Urothelium cell line (cell line): Measurements from ENCODE around the gene AEBP2.
"Not testable (repeated sequence)": the region's sequence is repeated elsewhere in the genome, so short reads cannot be mapped to it uniquely, and the experiment has no call there.

Source experiments
- DNase-seq: peaks from one replicate; pipeline ENCODE4 v3.0.0; 2011; ENCODE audit warnings: low spot score, mixed read lengths
- FAIRE-seq: peaks from 2 replicates; lab custom pipeline; 2011; peaks lifted over from hg19 to GRCh38; lab: Jason Lieb, UNC

AEBP2 gene

GRCh38 chr12:19439059-19440018 is at the start of gene AEBP2:
Gene AEBP2, plus strand, starts transcription at chr12:19439492. Its CDS starts 208 bp downstream, at chr12:19439700.
- FAIRE-seq, result peak; percentile 81

GRCh38 chr12:19390051-19390598 is 49.2 kb upstream of the AEBP2 start:
- FAIRE-seq (no peak), DNase-seq (no peak)

More at GRCh38 chr12:19439059-19440018, at the start of gene AEBP2:
- DNase-seq, result peak; percentile 97

GRCh38 chr12:19392644-19393043 is 46.6 kb upstream of the AEBP2 start:
- not testable (repeated sequence) for DNase-seq, FAIRE-seq

- FAIRE-seq (no peak), DNase-seq (no peak)
Measured at GRCh38 chr12:19394385-19394784, 44.9 kb upstream of the AEBP2 start.

- FAIRE-seq (no peak), DNase-seq (no peak)
Measured at GRCh38 chr12:19397534-19397933, 41.8 kb upstream of the AEBP2 start.

- FAIRE-seq, result no peak
Measured at GRCh38 chr12:19398376-19399363, 40.6 kb upstream of the AEBP2 start.

GRCh38 chr12:19400649-19401285 is 38.5 kb upstream of the AEBP2 start:
- peak; percentile 78 for FAIRE-seq
- not testable (repeated sequence) for DNase-seq

More at GRCh38 chr12:19398376-19399363, 40.6 kb upstream of the AEBP2 start:
- DNase-seq, result no peak

GRCh38 chr12:19402211-19402610 is 37.1 kb upstream of the AEBP2 start:
- no peak for FAIRE-seq

GRCh38 chr12:19402743-19403431 is 36.4 kb upstream of the AEBP2 start:
- peak; percentile 76 for DNase-seq
- peak; percentile 84 for FAIRE-seq

More at GRCh38 chr12:19402211-19402610, 37.1 kb upstream of the AEBP2 start:
- no peak for DNase-seq

GRCh38 chr12:19404242-19404880 is 34.9 kb upstream of the AEBP2 start:
- no peak for FAIRE-seq
- no peak for DNase-seq

- DNase-seq, result no peak
- FAIRE-seq, result no peak
Measured at GRCh38 chr12:19409376-19409775, 29.9 kb upstream of the AEBP2 start.

GRCh38 chr12:19410211-19410610 is 29.1 kb upstream of the AEBP2 start:
- DNase-seq (no peak), FAIRE-seq (no peak)

- no peak for FAIRE-seq
Measured at GRCh38 chr12:19410629-19411185, 28.6 kb upstream of the AEBP2 start.

GRCh38 chr12:19411234-19412204 is 27.8 kb upstream of the AEBP2 start:
- DNase-seq, result peak; percentile 36

More at GRCh38 chr12:19410629-19411185, 28.6 kb upstream of the AEBP2 start:
- DNase-seq, result no peak

GRCh38 chr12:19412844-19413243 is 26.4 kb upstream of the AEBP2 start:
- no peak for DNase-seq
- no peak for FAIRE-seq

More at GRCh38 chr12:19411234-19412204, 27.8 kb upstream of the AEBP2 start:
- no peak for FAIRE-seq

GRCh38 chr12:19413582-19413981 is 25.7 kb upstream of the AEBP2 start:
- not testable (repeated sequence) for FAIRE-seq, DNase-seq

- no peak for FAIRE-seq
- no peak for DNase-seq
Measured at GRCh38 chr12:19415563-19415962, 23.7 kb upstream of the AEBP2 start.
